ENCODE data around the gene CPA2. TPM values are rescaled to one million over a fixed set of nuclear protein-coding genes. Genes with fewer than 3 reads are reported as not detected.

CPA2 gene
- total and polyA plus RNA-seq, 2 of the 4 experiments (the other 2 are of a cell fraction) = 0.05 TPM; not detected in 1

GRCh38 chr7:130296221-130296951, 29.7 kb downstream of the CPA2 start:
- WGBS, 2 experiments (ENCODE audit: extremely low coverage in 2 of 2, insufficient read length in 1 of 2) = 90% methylated on average over 4 of the region's 13 CpGs; no CpG with 5 or more reads in 1 of the 2 experiments
- CTCF ChIA-PET = interaction anchor here (0.6 kb wide), 1 partner anchor 199 kb away, joined by 3 read pairs; no protein-coding TSS in a partner anchor
- dilution Hi-C loops (cut with HindIII; ENCODE audit: low sequenced_read_pairs, unreplicated experiment) = no loop called here

More at GRCh38 chr7:130296221-130296951, 29.7 kb downstream of the CPA2 start:
- Histone ChIP-seq H3K23ac (ENCODE audit: low read depth, low read length) (no peak overlapping the region), H3K4me1 (ENCODE audit: control insufficient read depth, insufficient read depth, low read length) (peaks cover 7% of the 10 kb centered on the region), H3K27ac (ENCODE audit: insufficient read depth, low read length) (no peak overlapping the region), H2BK120ac (ENCODE audit: low read depth, low read length) (no peak overlapping the region), H3K79me1 (ENCODE audit: low read depth in 1 of 2, low read length in 2 of 2) (peaks cover 5 to 8% of the 10 kb centered on the region in 2 experiments; a peak in 2 of 4 replicates), H3K18ac (ENCODE audit: low read depth, low read length) (no peak overlapping the region), H3K4ac (ENCODE audit: low read depth, low read length) (no peak overlapping the region), H3K14ac (replicated peaks; ENCODE audit: low read depth, low read length) (no peak overlapping the region), H3K4me2 (ENCODE audit: low read depth, low read length) (no peak overlapping the region), H4K8ac (ENCODE audit: low read depth in 2 of 2, low read length in 2 of 2) (no peak overlapping the region), H2BK20ac (ENCODE audit: low read depth, low read length) (no peak overlapping the region; the same call in 1 of the 2 replicates), H3K9me3 (ENCODE audit: control insufficient read depth, insufficient read depth, low read length) (no peaks in the 10 kb centered on the region), H2BK15ac (ENCODE audit: low read depth, low read length) (no peak overlapping the region), H2AFZ (replicated peaks; ENCODE audit: low read length, poor library complexity) (no peak overlapping the region), H3K9ac (ENCODE audit: low read depth, low read length) (no peak overlapping the region), H2AK9ac (replicated peaks; ENCODE audit: low read depth, low read length, poor library complexity) (no peak overlapping the region), H3K4me3 (ENCODE audit: insufficient read depth, low read depth, low read length) (no peak overlapping the region), H4K20me1 (ENCODE audit: insufficient read depth, low read length) (no peaks in the 10 kb centered on the region), H2BK5ac (ENCODE audit: low read depth, low read length, poor library complexity, severe bottlenecking) (no peak overlapping the region), H3K27me3 (ENCODE audit: control insufficient read depth, insufficient read depth, low read length) (no peaks in the 10 kb centered on the region), H2AK5ac (ENCODE audit: low read depth, low read length) (peak overlapping the region; percentile 20; the same call in 1 of the 2 replicates), H3K9me1 (ENCODE audit: insufficient read depth, low read length) (peaks cover 12% of the 10 kb centered on the region), H4K91ac (ENCODE audit: insufficient read depth, low read depth, low read length) (no peak overlapping the region), H3K56ac (ENCODE audit: extremely low read depth, insufficient read depth, low read length) (no peak overlapping the region), H4K5ac (ENCODE audit: low read depth, low read length) (no peak overlapping the region), H3K36me3 (ENCODE audit: control insufficient read depth, insufficient read depth, low read length) (peaks cover 2% of the 10 kb centered on the region; the same call in 1 of the 2 replicates)
- no TSS peak for BruUV-seq (replicated peaks)
- DNase-seq = no peak
- POLR2A ChIA-PET (ENCODE audit: unreplicated experiment) = interaction anchor here (0.6 kb wide), 2 partner anchors 9 to 132 kb away, joined by 3 read pairs; no protein-coding TSS in a partner anchor
- intact Hi-C loops (cut with micrococcal nuclease) = no loop called here
- no peak for ATAC-seq (ENCODE audit: low read depth)
- in situ Hi-C loops (cut with MboI; ENCODE audit: low sequenced_read_pairs) = no loop called here
- no peak for TF ChIP-seq FOS (IDR thresholded peaks at IDR 0.05; ENCODE audit: low read depth, low read length)
- peak; percentile 46; the same call in 1 of the 2 replicates for TF ChIP-seq CEBPB (IDR thresholded peaks at IDR 0.05; ENCODE audit: low read depth, low read length)
